Measurements from ENCODE around the gene ENTPD5. TPM values are rescaled to one million over a fixed set of nuclear protein-coding genes. Genes with fewer than 3 reads are reported as not detected.

The ENTPD5 gene
- polyA plus RNA-seq, 1 donor from 2014 or later = 5.7 TPM

GRCh38 chr14:74045522-74045921 is 26.4 kb upstream of the ENTPD5 start:
- no peaks in the 10 kb centered on the region for H3K79me2 ChIP-seq (replicated peaks; ENCODE audit: insufficient read depth, low read length)
- H3K27ac ChIP-seq (ENCODE audit: low read length) = no peak overlapping the region
- H4K20me1 ChIP-seq (ENCODE audit: insufficient read depth) = no peaks in the 10 kb centered on the region
- no peak overlapping the region for H2AFZ ChIP-seq (ENCODE audit: low read depth, low read length)
- H3F3A ChIP-seq (ENCODE audit: insufficient read depth, low read length, poor library complexity, severe bottlenecking) = no peaks in the 10 kb centered on the region
- H3K9me3 ChIP-seq (ENCODE audit: low read length) = no peaks in the 10 kb centered on the region
- no peak overlapping the region for H3K9ac ChIP-seq (ENCODE audit: low read length)
- H3K4me3 ChIP-seq (ENCODE audit: low read length) = no peak overlapping the region
- no peaks in the 10 kb centered on the region for H3K36me3 ChIP-seq (ENCODE audit: insufficient read depth, low read length)
- no peak overlapping the region for H3K4me2 ChIP-seq (ENCODE audit: low read length)
- TF ChIP-seq SMC3 (conservative IDR thresholded peaks at IDR 0.05; ENCODE audit: poor library complexity) = no peak
- TF ChIP-seq EP300 (conservative IDR thresholded peaks at IDR 0.05; ENCODE audit: poor library complexity, severe bottlenecking) = no peak
- no peak for TF ChIP-seq REST (IDR thresholded peaks at IDR 0.05; ENCODE audit: borderline replicate concordance)
- no peak for TF ChIP-seq RAD21 (conservative IDR thresholded peaks at IDR 0.05)
- TF ChIP-seq POLR2AphosphoS5 (IDR thresholded peaks at IDR 0.05) = no peak
- no peak for TF ChIP-seq CTCF (IDR thresholded peaks at IDR 0.05; ENCODE audit: poor library complexity, severe bottlenecking)
- no peak for TF ChIP-seq MXI1 (conservative IDR thresholded peaks at IDR 0.05; ENCODE audit: poor library complexity, severe bottlenecking)
- no peaks in the 10 kb centered on the region for H3K27me3 ChIP-seq (ENCODE audit: insufficient read depth, low read depth, low read length)
- H3K9me2 ChIP-seq (ENCODE audit: insufficient read depth, low read length) = no peaks in the 10 kb centered on the region

- Histone ChIP-seq H4K20me1 (ENCODE audit: insufficient read depth) (no peaks in the 10 kb centered on the region), H3K79me2 (replicated peaks; ENCODE audit: insufficient read depth, low read length) (no peaks in the 10 kb centered on the region), H3K9me2 (ENCODE audit: insufficient read depth, low read length) (no peaks in the 10 kb centered on the region), H3K36me3 (ENCODE audit: insufficient read depth, low read length) (no peaks in the 10 kb centered on the region), H3K9ac (ENCODE audit: low read length) (no peak overlapping the region), H3F3A (ENCODE audit: insufficient read depth, low read length, poor library complexity, severe bottlenecking) (no peaks in the 10 kb centered on the region), H3K27ac (ENCODE audit: low read length) (no peak overlapping the region), H2AFZ (ENCODE audit: low read depth, low read length) (no peak overlapping the region), H3K4me2 (ENCODE audit: low read length) (no peak overlapping the region), H3K9me3 (ENCODE audit: low read length) (no peaks in the 10 kb centered on the region), H3K4me3 (ENCODE audit: low read length) (no peak overlapping the region), H3K27me3 (ENCODE audit: insufficient read depth, low read depth, low read length) (no peaks in the 10 kb centered on the region)
- no peak for TF ChIP-seq EZH2 (IDR thresholded peaks at IDR 0.05; ENCODE audit: borderline replicate concordance, insufficient read depth, low read length, poor library complexity, severe bottlenecking)
These were observed 23.2 kb upstream of the ENTPD5 start for GRCh38 chr14:74042296-74042695.
